Loucy (cell line): ENCODE measurements around the gene NLGN4X.

Experiments used
- H2AFZ ChIP-seq: fragments of 200-600 bp; sonication (generic); 2 replicates; pipeline ENCODE4 v1.6.0; 2016; ENCODE audit warnings: antibody characterized with exemption, mild to moderate bottlenecking, low read length, moderate library complexity
- H3F3A ChIP-seq: fragments of 200-600 bp; 2 replicates; pipeline ENCODE4 v1.6.0; 2016; ENCODE audit warnings: antibody characterized with exemption, low read depth, mild to moderate bottlenecking
- H3K27me3 ChIP-seq: fragments of 200-600 bp; sonication (generic); 2 replicates; pipeline ENCODE4 v1.6.1; 2014; ENCODE audit warnings: low read length, mild to moderate bottlenecking; ENCODE audit not compliant: insufficient read depth, poor library complexity, severe bottlenecking
- H3K36me3 ChIP-seq: fragments of 200-600 bp; sonication (generic); 2 replicates; pipeline ENCODE4 v1.6.1; 2016; ENCODE audit warnings: low read length; ENCODE audit not compliant: insufficient read depth
- H3K4me1 ChIP-seq: fragments of 200-600 bp; sonication (generic); 2 replicates; pipeline ENCODE4 v1.5.1; 2014; ENCODE audit warnings: low read length, mild to moderate bottlenecking; ENCODE audit not compliant: insufficient read depth, poor library complexity, severe bottlenecking
- H3K4me2 ChIP-seq: fragments of 200-600 bp; sonication (generic); 2 replicates; pipeline ENCODE4 v1.6.0; 2014; ENCODE audit warnings: antibody characterized with exemption, low read length, low read depth, mild to moderate bottlenecking; ENCODE audit not compliant: poor library complexity, severe bottlenecking
- H3K4me3 ChIP-seq: fragments of 200-600 bp; sonication (generic); 2 replicates; pipeline ENCODE4 v1.5.1; 2014; ENCODE audit warnings: low read length, mild to moderate bottlenecking, mixed read lengths; ENCODE audit not compliant: poor library complexity, severe bottlenecking
- H3K79me2 ChIP-seq: fragments of 200-600 bp; sonication (generic); 2 replicates; pipeline ENCODE4 v1.6.1; 2014; ENCODE audit warnings: low read length; ENCODE audit not compliant: insufficient read depth
- H3K9ac ChIP-seq: fragments of 200-600 bp; sonication (generic); 2 replicates; pipeline ENCODE4 v1.6.0; 2014; ENCODE audit warnings: mild to moderate bottlenecking, low read depth, low read length, moderate library complexity; ENCODE audit not compliant: poor library complexity, severe bottlenecking
- H3K9me2 ChIP-seq: fragments of 200-600 bp; sonication (generic); replicated peaks from 2 replicates; pipeline ENCODE4 v1.6.1; 2016; ENCODE audit warnings: low read depth, low read length, mixed read lengths
- H3K9me3 ChIP-seq: fragments of 200-600 bp; sonication (generic); 2 replicates; pipeline ENCODE4 v1.6.1; 2014; ENCODE audit warnings: mild to moderate bottlenecking, antibody characterized with exemption, low read length, low read depth; ENCODE audit not compliant: insufficient read depth
- H4K20me1 ChIP-seq: fragments of 200-600 bp; sonication (generic); 2 replicates; pipeline ENCODE4 v1.6.0; 2014; ENCODE audit warnings: antibody characterized with exemption, low read length, mild to moderate bottlenecking; ENCODE audit not compliant: insufficient read depth, poor library complexity, severe bottlenecking
- EZH2phosphoT487 ChIP-seq: fragments of 200-600 bp; IDR thresholded peaks from 2 replicates; pipeline ENCODE4 v1.6.1; 2018; ENCODE audit warnings: antibody characterized with exemption, mild to moderate bottlenecking, moderate library complexity, borderline replicate concordance
- TF ChIP-seq, protein P1 (sequence below): fragments of 200-600 bp; sonication (generic); conservative IDR thresholded peaks from 2 replicates; pipeline ENCODE4 v1.5.1; 2014; ENCODE audit warnings: mild to moderate bottlenecking, antibody characterized with exemption, low read length

NLGN4X gene

DNA sequence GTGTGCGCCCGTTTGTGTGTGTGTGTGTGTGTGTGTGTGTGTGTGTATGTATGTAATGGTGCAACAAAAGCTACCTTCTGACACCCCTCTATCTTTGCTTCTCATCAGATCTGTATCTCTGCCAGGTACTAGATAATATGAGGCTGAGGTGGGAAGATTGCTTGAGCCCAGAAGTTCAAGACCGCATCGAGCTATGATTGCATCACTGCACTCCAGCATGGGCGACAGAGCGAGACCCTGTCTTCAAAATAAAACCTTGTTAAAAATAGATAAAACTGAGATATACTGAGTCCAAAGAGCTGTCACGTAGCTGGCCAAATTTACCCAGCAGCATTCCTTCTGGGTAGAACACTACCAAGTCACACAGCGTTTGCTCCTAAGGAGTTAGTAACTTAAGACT is 18.4 kb downstream of the NLGN4X start:
- Histone ChIP-seq H3K9me3 (no peaks in the 10 kb centered on the region), H3K79me2 (peaks cover 26% of the 10 kb centered on the region), H3K9me2 (no peaks in the 10 kb centered on the region), H3K4me2 (no peak overlapping the region), H3K4me3 (no peak overlapping the region), H3K27me3 (no peaks in the 10 kb centered on the region), H4K20me1 (peaks cover 4% of the 10 kb centered on the region), H3K36me3 (no peaks in the 10 kb centered on the region), H3K4me1 (no peaks in the 10 kb centered on the region), H3F3A (no peaks in the 10 kb centered on the region), H3K9ac (no peak overlapping the region), H2AFZ (no peak overlapping the region)
- no peak for TF ChIP-seq EZH2phosphoT487
- TF ChIP-seq, protein P1, sequence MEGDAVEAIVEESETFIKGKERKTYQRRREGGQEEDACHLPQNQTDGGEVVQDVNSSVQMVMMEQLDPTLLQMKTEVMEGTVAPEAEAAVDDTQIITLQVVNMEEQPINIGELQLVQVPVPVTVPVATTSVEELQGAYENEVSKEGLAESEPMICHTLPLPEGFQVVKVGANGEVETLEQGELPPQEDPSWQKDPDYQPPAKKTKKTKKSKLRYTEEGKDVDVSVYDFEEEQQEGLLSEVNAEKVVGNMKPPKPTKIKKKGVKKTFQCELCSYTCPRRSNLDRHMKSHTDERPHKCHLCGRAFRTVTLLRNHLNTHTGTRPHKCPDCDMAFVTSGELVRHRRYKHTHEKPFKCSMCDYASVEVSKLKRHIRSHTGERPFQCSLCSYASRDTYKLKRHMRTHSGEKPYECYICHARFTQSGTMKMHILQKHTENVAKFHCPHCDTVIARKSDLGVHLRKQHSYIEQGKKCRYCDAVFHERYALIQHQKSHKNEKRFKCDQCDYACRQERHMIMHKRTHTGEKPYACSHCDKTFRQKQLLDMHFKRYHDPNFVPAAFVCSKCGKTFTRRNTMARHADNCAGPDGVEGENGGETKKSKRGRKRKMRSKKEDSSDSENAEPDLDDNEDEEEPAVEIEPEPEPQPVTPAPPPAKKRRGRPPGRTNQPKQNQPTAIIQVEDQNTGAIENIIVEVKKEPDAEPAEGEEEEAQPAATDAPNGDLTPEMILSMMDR = no peak

- Histone ChIP-seq H3K4me3 (no peak overlapping the region), H3K9ac (no peak overlapping the region), H3K36me3 (no peaks in the 10 kb centered on the region), H3K79me2 (peaks cover 15% of the 10 kb centered on the region; the same call in 1 of the 2 replicates), H3K4me2 (no peak overlapping the region), H3K9me3 (no peaks in the 10 kb centered on the region), H3K27me3 (no peaks in the 10 kb centered on the region), H3K4me1 (no peaks in the 10 kb centered on the region), H2AFZ (no peak overlapping the region), H3F3A (no peaks in the 10 kb centered on the region), H4K20me1 (peaks cover 2% of the 10 kb centered on the region), H3K9me2 (no peaks in the 10 kb centered on the region)
- TF ChIP-seq EZH2phosphoT487 = no peak
- TF ChIP-seq, protein P1 = no peak
Measured at GRCh38 chrX:6203462-6204215, 25.0 kb downstream of the NLGN4X start.

DNA sequence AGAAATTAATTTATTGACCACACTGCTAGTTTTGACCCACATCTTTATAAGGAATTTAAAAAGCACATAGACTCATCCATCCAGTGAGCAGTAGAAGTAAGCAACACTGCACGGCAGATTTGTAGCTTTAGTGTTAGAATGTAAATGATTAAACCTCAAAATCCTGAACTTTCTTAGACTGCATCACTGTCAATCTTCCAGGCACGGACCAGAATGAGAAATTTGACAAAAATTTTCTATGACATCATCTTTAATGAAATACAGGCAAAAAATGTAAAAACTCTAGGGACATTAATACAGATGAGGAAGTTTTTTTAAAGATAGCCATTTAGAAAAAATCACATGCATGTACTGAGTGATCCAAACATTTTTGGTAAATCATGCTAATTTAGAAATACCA is 29.2 kb downstream of the NLGN4X start:
- no peaks in the 10 kb centered on the region for H3K9me3 ChIP-seq
- H3K79me2 ChIP-seq = peaks cover 9% of the 10 kb centered on the region; the same call in 1 of the 2 replicates
- no peak overlapping the region for H2AFZ ChIP-seq
- no peaks in the 10 kb centered on the region for H3K4me1 ChIP-seq
- no peaks in the 10 kb centered on the region for H3K9me2 ChIP-seq
- TF ChIP-seq, protein P1 = no peak
- TF ChIP-seq EZH2phosphoT487 = no peak
- H3K36me3 ChIP-seq = no peaks in the 10 kb centered on the region
- no peaks in the 10 kb centered on the region for H3K27me3 ChIP-seq
- no peak overlapping the region for H3K4me3 ChIP-seq
- H4K20me1 ChIP-seq = no peaks in the 10 kb centered on the region
- H3K4me2 ChIP-seq = no peak overlapping the region
- H3F3A ChIP-seq = no peaks in the 10 kb centered on the region
- H3K9ac ChIP-seq = no peak overlapping the region
